IMR-90 (cell line): ENCODE measurements around the gene ADGRG4.

Source experiments
- CEBPB ChIP-seq: IDR thresholded peaks from 2 replicates; pipeline ENCODE4 v1.6.1; 2012; ENCODE audit warnings: low read depth, low read length, improper control_type of control experiment
- MAFK ChIP-seq: IDR thresholded peaks from 2 replicates; pipeline ENCODE4 v1.6.1; 2012; ENCODE audit warnings: low read depth, low read length, improper control_type of control experiment
- MAZ ChIP-seq: IDR thresholded peaks from 2 replicates; pipeline ENCODE4 v1.6.1; 2012; ENCODE audit warnings: low read depth, mild to moderate bottlenecking, low read length, improper control_type of control experiment, moderate library complexity, borderline replicate concordance
- MXI1 ChIP-seq: IDR thresholded peaks from 2 replicates; pipeline ENCODE4 v1.6.1; 2012; ENCODE audit warnings: low read depth, mild to moderate bottlenecking, low read length, moderate library complexity, borderline replicate concordance
- NFE2L2 ChIP-seq: fragments of 150-350 bp; IDR thresholded peaks from 2 replicates; pipeline ENCODE4 v1.6.1; 2016; ENCODE audit warnings: low read depth, mild to moderate bottlenecking, low read length
- POLR2A ChIP-seq: IDR thresholded peaks from 2 replicates; pipeline ENCODE4 v1.6.1; 2012; ENCODE audit warnings: mild to moderate bottlenecking, low read depth, low read length
- RAD21 ChIP-seq: IDR thresholded peaks from 2 replicates; pipeline ENCODE4 v1.6.1; 2012; ENCODE audit warnings: low read length, improper control_type of control experiment
- RFX5 ChIP-seq: IDR thresholded peaks from 2 replicates; pipeline ENCODE4 v1.8.0; 2012; ENCODE audit warnings: low read depth, mild to moderate bottlenecking, low read length, moderate library complexity
- SMC3 ChIP-seq: fragments of 150-350 bp; IDR thresholded peaks from 2 replicates; pipeline ENCODE4 v1.6.1; 2016; ENCODE audit warnings: low read depth, mild to moderate bottlenecking, antibody characterized with exemption, low read length, moderate library complexity
- TF ChIP-seq, protein P1 (sequence below): conservative IDR thresholded peaks from 2 replicates; pipeline ENCODE4 v1.5.1; 2012; ENCODE audit warnings: mild to moderate bottlenecking, low read depth, low read length, improper control_type of control experiment
- TF ChIP-seq, protein P2 (sequence below): fragments of 150-350 bp; IDR thresholded peaks from 2 replicates; pipeline ENCODE4 v1.6.1; 2017; ENCODE audit warnings: mild to moderate bottlenecking, antibody characterized with exemption, low read length, low read depth

DNA sequence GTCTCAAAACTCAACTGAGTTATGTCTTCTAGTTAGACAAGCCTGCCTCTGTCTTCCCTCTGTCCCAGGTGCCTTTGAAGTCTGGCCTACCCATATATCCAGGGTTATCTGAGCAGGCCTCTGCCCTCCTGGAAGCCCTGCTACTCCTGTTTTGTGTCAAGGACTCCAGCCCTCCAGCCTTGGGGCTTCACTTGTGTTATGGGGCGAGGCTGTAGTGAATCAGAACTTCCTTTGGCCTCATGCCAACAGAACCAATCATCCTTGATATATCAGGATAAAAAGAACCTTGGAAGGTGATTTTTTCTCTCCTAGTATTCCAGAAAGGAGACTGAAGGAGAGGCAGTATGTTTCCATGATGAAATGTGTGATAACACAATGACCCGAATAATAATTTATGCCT, 8.9 kb upstream of the ADGRG4 start:
- TF ChIP-seq, protein P1, sequence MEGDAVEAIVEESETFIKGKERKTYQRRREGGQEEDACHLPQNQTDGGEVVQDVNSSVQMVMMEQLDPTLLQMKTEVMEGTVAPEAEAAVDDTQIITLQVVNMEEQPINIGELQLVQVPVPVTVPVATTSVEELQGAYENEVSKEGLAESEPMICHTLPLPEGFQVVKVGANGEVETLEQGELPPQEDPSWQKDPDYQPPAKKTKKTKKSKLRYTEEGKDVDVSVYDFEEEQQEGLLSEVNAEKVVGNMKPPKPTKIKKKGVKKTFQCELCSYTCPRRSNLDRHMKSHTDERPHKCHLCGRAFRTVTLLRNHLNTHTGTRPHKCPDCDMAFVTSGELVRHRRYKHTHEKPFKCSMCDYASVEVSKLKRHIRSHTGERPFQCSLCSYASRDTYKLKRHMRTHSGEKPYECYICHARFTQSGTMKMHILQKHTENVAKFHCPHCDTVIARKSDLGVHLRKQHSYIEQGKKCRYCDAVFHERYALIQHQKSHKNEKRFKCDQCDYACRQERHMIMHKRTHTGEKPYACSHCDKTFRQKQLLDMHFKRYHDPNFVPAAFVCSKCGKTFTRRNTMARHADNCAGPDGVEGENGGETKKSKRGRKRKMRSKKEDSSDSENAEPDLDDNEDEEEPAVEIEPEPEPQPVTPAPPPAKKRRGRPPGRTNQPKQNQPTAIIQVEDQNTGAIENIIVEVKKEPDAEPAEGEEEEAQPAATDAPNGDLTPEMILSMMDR = no peak
- TF ChIP-seq POLR2A (no peak), SMC3 (no peak), CEBPB (no peak), MAFK (no peak), RAD21 (no peak), MXI1 (no peak), RFX5 (no peak), NFE2L2 (no peak), MAZ (no peak)
- TF ChIP-seq, protein P2, sequence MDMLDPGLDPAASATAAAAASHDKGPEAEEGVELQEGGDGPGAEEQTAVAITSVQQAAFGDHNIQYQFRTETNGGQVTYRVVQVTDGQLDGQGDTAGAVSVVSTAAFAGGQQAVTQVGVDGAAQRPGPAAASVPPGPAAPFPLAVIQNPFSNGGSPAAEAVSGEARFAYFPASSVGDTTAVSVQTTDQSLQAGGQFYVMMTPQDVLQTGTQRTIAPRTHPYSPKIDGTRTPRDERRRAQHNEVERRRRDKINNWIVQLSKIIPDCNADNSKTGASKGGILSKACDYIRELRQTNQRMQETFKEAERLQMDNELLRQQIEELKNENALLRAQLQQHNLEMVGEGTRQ = no peak
